ENCODE measurements around the gene ISOC2.

The ISOC2 gene

GRCh38 chr19:55461974-55462626 is 658 bp upstream of the ISOC2 start:
- TF ChIP-seq, protein P1, sequence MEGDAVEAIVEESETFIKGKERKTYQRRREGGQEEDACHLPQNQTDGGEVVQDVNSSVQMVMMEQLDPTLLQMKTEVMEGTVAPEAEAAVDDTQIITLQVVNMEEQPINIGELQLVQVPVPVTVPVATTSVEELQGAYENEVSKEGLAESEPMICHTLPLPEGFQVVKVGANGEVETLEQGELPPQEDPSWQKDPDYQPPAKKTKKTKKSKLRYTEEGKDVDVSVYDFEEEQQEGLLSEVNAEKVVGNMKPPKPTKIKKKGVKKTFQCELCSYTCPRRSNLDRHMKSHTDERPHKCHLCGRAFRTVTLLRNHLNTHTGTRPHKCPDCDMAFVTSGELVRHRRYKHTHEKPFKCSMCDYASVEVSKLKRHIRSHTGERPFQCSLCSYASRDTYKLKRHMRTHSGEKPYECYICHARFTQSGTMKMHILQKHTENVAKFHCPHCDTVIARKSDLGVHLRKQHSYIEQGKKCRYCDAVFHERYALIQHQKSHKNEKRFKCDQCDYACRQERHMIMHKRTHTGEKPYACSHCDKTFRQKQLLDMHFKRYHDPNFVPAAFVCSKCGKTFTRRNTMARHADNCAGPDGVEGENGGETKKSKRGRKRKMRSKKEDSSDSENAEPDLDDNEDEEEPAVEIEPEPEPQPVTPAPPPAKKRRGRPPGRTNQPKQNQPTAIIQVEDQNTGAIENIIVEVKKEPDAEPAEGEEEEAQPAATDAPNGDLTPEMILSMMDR (IDR thresholded peaks at IDR 0.05; ENCODE audit: low read length, missing control alignments): no peak
- DNase-seq (ENCODE audit: low read depth): peak; percentile 53
- peak overlapping the region; percentile 64 for H3K4me3 ChIP-seq (replicated peaks; ENCODE audit: low read depth, low read length)

- peak; percentile 92 for DNase-seq (ENCODE audit: low read depth)
- TF ChIP-seq, protein P1 (IDR thresholded peaks at IDR 0.05; ENCODE audit: low read length, missing control alignments): no peak
- peak overlapping the region; percentile 92 for H3K4me3 ChIP-seq (replicated peaks; ENCODE audit: low read depth, low read length)
Observed at GRCh38 chr19:55460670-55461258, 678 bp downstream of the ISOC2 start.

DNA sequence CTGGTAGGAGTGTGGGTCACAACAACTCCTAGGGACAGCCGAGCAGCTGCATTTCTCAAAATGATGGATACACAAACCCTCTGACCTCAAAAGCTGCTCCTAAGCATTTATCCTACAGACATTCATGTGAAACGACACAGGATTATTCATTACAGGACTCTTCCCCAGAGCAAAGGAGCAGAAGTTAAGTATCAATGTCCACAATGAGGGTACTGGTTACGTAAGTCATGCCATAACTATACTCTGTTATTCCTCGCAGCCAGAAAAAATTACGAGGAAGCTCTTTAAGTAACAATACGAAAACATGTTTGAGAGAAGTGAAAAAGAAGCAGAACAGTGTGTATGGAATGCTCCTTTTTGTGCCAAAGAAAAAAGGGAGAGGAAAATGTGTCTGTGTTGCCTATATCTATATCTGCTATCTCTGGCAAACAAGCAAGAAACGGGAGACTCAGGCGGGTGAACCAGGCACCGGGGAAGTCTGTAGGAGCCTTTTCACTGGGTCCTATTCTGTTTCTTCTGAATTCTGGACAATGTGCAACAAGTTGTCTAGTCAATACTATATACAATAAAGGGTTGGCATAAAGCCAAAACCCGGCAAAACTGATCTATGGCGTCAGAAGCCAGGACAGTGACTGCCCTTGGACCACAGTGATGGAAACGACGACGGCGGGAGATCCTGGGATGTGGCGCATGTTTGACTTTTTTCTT is 1.3 kb downstream of the ISOC2 start:
- peak overlapping the region; percentile 92 for H3K4me3 ChIP-seq (replicated peaks; ENCODE audit: low read depth, low read length)
- TF ChIP-seq, protein P1 (IDR thresholded peaks at IDR 0.05; ENCODE audit: low read length, missing control alignments): no peak
- peak; percentile 56 for DNase-seq (ENCODE audit: low read depth)

DNA sequence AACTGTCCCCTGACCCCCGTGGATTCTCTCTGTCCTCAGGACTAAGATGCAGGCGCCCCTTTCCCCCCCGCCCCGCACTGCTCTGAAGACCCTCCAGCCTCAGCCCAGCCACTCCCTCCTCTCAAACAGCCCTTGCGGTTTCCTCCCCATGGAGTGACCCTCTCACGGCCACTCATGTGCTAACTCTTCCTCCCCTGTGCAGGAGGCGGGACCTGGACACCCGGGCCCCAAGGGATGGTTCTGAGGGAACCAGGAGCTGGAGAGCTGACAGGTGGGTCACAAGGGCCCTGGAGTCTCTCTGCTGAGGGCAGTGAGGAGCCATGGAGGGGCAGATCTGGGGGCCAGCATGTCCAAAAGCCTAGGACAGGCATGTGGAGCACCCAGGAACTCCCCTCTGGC is 1.9 kb downstream of the ISOC2 start:
- peak overlapping the region; percentile 92 for H3K4me3 ChIP-seq (replicated peaks; ENCODE audit: low read depth, low read length)
- TF ChIP-seq, protein P1 (IDR thresholded peaks at IDR 0.05; ENCODE audit: low read length, missing control alignments): no peak
- no peak for DNase-seq (ENCODE audit: low read depth)

DNA sequence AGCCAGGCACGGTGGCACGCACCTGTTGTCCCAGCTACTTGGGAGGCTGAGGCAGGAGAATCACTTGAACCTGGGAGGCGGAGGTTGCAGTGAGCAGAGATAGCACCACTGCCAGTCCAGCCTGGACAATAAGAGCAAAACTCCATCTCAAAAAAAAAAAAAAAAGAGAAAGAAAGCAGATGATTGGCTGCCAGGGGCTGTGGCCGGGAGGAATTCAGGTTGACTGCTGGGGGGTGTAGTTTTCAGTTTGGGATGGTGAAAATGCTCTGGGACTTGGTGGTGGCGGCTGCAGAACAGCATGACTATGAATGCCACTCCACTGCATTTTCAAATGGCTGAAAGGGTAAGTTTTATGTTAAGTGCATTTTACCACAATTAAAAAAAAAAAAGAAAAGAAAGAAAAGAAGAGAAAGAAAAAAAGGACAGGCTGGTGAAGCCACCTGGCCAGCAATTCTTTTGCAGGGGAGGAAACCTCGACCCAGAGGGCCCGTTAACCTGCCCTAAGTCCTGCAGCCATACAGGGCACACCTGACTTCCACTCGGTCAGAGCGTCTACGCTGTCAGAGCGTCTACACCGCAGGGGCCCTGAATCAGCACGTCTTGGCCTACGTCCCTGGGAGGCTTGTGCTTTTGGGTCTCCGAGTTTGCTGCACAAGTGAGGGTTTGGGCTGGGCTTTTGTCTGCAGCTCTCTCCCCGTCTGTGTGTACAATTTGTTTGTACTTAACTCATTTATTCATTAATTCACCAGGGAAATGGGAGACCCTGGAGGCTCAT is 3.6 kb downstream of the ISOC2 start:
- H3K4me3 ChIP-seq (replicated peaks; ENCODE audit: low read depth, low read length): no peak overlapping the region
- no peak for DNase-seq (ENCODE audit: low read depth)
- TF ChIP-seq, protein P1 (IDR thresholded peaks at IDR 0.05; ENCODE audit: low read length, missing control alignments): no peak

DNA sequence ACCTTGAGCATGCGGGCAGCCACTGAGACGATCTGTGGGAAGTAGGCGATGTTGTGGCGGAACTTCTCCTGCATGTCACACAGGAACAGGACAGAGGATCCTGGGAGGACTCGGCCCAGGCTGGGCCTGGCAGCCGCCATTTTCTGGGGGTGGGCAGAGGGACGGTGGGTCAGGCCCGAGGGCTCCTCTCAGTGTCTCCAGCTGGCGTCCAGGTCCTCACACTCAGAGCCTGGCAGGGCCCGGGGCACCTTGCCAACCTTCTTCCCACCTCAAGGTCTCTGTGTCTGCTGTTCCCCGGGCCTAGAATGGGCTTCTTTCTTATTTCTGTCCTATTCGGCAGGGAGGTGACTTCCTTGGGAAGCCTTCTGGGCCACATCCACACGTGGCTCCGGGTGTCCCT is 5.1 kb downstream of the ISOC2 start:
- no peak for DNase-seq (ENCODE audit: low read depth)
- H3K4me3 ChIP-seq (replicated peaks; ENCODE audit: low read depth, low read length): no peak overlapping the region
- TF ChIP-seq, protein P1 (IDR thresholded peaks at IDR 0.05; ENCODE audit: low read length, missing control alignments): no peak
